Choroid plexus epithelial cell (primary cell): Measurements from ENCODE around the gene KLF12.

Experiments used
- DNase-seq: peaks from one replicate; pipeline ENCODE4 v3.0.0-alpha.2; 2010; ENCODE audit warnings: low read depth
- H3K4me3 ChIP-seq: 2 replicates; pipeline ENCODE4 v1.5.1; 2011; ENCODE audit warnings: low read depth, mild to moderate bottlenecking, control low read depth, low read length, moderate library complexity
- CTCF ChIP-seq: conservative IDR thresholded peaks from 2 replicates; pipeline ENCODE4 v1.5.1; 2011; ENCODE audit warnings: low read depth, mild to moderate bottlenecking, control low read depth, inconsistent platforms, low read length, moderate library complexity

KLF12 gene

GRCh38 chr13:74105871-74106270 is 28.3 kb downstream of the KLF12 start:
- no peak for TF ChIP-seq CTCF

GRCh38 chr13:74104661-74105275 is 29.4 kb downstream of the KLF12 start:
- no peak overlapping the region for H3K4me3 ChIP-seq
- no peak for TF ChIP-seq CTCF
- no peak for DNase-seq

More at GRCh38 chr13:74105871-74106270, 28.3 kb downstream of the KLF12 start:
- no peak for DNase-seq
- no peak overlapping the region for H3K4me3 ChIP-seq

GRCh38 chr13:74103970-74104555 is 30.1 kb downstream of the KLF12 start:
- TF ChIP-seq CTCF = no peak
- H3K4me3 ChIP-seq = no peak overlapping the region
- no peak for DNase-seq

- TF ChIP-seq CTCF = no peak
- no peak overlapping the region for H3K4me3 ChIP-seq
- no peak for DNase-seq
Measured at GRCh38 chr13:74103196-74103595, 31.0 kb downstream of the KLF12 start.

GRCh38 chr13:74102691-74103090 is 31.5 kb downstream of the KLF12 start:
- DNase-seq = no peak
- no peak for TF ChIP-seq CTCF

GRCh38 chr13:74101436-74101835 is 32.8 kb downstream of the KLF12 start:
- no peak for TF ChIP-seq CTCF
- no peak overlapping the region for H3K4me3 ChIP-seq
- DNase-seq = no peak

More at GRCh38 chr13:74102691-74103090, 31.5 kb downstream of the KLF12 start:
- H3K4me3 ChIP-seq = no peak overlapping the region

- no peak overlapping the region for H3K4me3 ChIP-seq
- TF ChIP-seq CTCF = no peak
- DNase-seq = no peak
Measured at GRCh38 chr13:74098077-74098476, 36.1 kb downstream of the KLF12 start.
